ENCODE data around the gene C6orf141.
"Not testable (repeated sequence)": the region's sequence is repeated elsewhere in the genome, so short reads cannot be mapped to it uniquely, and the experiment has no call there.

The C6orf141 gene

DNA sequence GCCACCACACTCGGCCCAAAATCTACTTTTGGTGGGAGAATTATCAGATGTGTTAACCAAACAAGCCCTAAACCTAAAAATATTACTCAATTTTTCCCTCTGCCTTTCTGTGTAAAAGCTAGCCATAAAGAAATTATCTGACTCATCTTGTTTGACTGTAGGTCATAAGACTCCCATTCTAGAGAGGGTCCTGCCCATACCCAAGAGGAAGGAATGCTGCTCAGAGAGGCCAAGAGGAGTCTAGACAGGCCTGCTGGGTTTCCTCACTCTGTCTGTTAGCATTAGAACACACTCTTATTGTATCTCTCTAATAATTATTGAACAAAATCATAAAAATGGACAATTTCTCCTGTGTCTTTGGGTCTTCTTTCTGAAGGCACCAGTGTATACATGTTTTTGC, 26.1 kb downstream of the C6orf141 start:
- no peak for DNase-seq (ENCODE audit: low spot score)

DNA sequence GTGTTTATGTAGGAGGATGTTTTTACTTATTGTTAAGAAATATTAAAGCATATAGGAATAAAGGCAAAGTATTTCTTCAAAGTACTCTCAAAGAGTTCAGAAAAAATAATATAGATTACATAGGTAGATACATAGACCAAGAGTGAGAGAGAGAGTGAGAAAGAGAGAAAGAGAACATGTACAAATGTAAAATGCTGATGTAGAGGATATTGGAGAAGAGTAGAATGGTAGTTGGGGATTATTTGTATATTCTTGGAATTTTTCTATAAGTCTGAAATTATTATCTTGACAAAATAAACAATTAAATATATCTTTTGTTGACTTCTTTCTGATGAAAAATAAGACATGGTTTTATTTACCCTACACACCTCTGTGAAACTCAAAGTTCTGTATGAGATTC, 29.2 kb downstream of the C6orf141 start:
- no peak for DNase-seq (ENCODE audit: low spot score)

DNA sequence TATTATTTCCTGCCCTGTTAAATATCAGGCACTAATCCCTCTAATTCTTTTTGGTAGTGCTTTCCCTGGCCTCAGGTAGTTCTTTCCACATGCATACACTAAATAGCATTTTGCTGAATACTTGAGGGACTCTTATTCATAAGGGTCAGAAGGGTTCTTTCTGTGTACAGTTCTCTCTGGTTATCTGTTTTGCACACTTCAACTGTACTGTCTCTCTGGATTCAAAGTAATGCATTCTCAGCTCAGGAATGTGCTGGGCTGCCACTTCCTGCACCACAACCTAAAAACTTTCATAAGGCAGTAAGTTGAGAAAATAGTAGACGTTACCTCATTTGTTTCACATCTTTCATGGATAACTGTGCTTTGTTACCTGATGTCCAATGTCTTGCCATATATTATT, 32.1 kb downstream of the C6orf141 start:
- no peak for DNase-seq (ENCODE audit: low spot score)

DNA sequence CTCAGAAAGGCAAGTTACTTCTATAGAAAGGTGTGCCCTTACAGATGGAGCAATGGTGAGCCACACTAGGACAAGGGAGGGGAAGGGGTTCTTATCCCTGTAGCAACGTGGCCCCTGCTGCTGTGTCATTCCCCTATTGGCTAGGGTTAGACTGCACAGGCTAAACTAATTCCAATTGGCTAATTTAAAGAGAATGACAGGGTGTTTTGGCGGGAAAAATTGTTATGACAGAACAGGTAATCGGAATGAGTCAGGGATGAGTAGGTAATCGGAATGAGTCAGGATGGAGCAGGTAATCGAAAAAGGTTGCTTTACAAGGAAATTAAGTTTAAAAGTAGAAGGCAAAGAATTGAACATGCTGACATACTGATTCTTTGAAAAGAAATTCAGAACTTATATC, 36.8 kb downstream of the C6orf141 start:
- DNase-seq (ENCODE audit: low spot score) = not testable (repeated sequence)

Data from COLO829 (cell line).